Neutrophil (primary cell): ENCODE measurements around the gene SLIT3.

Experiments used
- H3K27ac ChIP-seq: fragments of 200-600 bp; sonication (generic); 2 replicates; pipeline ENCODE4 v1.5.1; 2016; ENCODE audit warnings: mild to moderate bottlenecking, moderate library complexity
- H3K27me3 ChIP-seq: fragments of 200-600 bp; sonication (generic); 2 replicates; pipeline ENCODE4 v1.6.0; 2016; ENCODE audit warnings: mild to moderate bottlenecking
- H3K36me3 ChIP-seq: fragments of 200-600 bp; sonication (generic); 2 replicates; pipeline ENCODE4 v1.5.1; 2017
- H3K4me1 ChIP-seq, 2 experiments: fragments of 200-600 bp in 1 of 2; sonication (generic) in 1 of 2; 1 replicate in 1 of 2; 2 replicates in 1 of 2; pipeline versions ENCODE4 v1.5.1 to v1.6.1; 2013 to 2016; ENCODE audit warnings: low read depth in 1 of 2, low read length in 1 of 2, mild to moderate bottlenecking in 1 of 2, moderate library complexity in 1 of 2; ENCODE audit not compliant: control insufficient read depth in 1 of 2, insufficient read depth in 1 of 2
- H3K4me3 ChIP-seq, 2 experiments: fragments of 200-600 bp in 1 of 2; sonication (generic) in 1 of 2; 1 replicate in 1 of 2; 2 replicates in 1 of 2; pipeline ENCODE4 v1.5.1; 2013 to 2016; ENCODE audit warnings: low read depth in 1 of 2, low read length in 1 of 2, mild to moderate bottlenecking in 1 of 2, moderate library complexity in 1 of 2
- H3K9me3 ChIP-seq: fragments of 200-600 bp; sonication (generic); 2 replicates; pipeline ENCODE4 v1.5.1; 2016
- TF ChIP-seq, protein P1 (sequence below): fragments of 200-600 bp; sonication (generic); IDR thresholded peaks from 2 replicates; pipeline ENCODE4 v1.5.1; 2016; ENCODE audit warnings: antibody characterized with exemption

The SLIT3 gene

DNA sequence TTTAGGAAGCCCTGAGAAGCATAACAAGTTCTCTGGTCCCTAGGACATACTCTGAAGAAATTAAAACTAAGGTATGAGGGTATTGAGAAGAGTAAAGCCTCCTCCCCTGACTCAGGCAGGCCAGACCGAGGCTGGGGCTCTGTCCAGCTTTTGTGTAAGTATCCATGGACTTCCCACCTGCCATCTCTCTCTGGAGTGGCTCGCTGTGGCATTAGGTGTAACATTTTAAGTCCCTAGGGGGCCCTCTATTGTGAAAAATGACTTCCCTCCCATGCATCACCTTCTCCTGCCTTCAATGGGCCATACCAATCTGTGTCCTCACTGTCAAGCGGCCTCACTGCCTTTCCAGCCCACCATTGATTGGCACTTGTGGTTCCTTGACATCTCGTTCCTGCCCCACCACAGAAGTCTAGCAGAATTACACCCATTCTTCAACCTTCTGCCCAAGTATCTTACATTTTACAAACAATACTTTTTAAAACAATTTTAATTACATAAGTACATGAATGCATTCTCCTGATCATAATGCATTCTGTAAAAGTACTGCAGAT is 205.5 kb downstream of the SLIT3 start:
- Histone ChIP-seq H3K36me3 (no peaks in the 10 kb centered on the region), H3K4me3 (no peak overlapping the region), H3K4me1 (no peaks in the 10 kb centered on the region), H3K9me3 (no peaks in the 10 kb centered on the region), H3K27me3 (no peaks in the 10 kb centered on the region), H3K27ac (no peak overlapping the region)
- TF ChIP-seq, protein P1, sequence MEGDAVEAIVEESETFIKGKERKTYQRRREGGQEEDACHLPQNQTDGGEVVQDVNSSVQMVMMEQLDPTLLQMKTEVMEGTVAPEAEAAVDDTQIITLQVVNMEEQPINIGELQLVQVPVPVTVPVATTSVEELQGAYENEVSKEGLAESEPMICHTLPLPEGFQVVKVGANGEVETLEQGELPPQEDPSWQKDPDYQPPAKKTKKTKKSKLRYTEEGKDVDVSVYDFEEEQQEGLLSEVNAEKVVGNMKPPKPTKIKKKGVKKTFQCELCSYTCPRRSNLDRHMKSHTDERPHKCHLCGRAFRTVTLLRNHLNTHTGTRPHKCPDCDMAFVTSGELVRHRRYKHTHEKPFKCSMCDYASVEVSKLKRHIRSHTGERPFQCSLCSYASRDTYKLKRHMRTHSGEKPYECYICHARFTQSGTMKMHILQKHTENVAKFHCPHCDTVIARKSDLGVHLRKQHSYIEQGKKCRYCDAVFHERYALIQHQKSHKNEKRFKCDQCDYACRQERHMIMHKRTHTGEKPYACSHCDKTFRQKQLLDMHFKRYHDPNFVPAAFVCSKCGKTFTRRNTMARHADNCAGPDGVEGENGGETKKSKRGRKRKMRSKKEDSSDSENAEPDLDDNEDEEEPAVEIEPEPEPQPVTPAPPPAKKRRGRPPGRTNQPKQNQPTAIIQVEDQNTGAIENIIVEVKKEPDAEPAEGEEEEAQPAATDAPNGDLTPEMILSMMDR, result no peak

- no peaks in the 10 kb centered on the region for H3K36me3 ChIP-seq
- H3K27me3 ChIP-seq, result no peaks in the 10 kb centered on the region
- no peak overlapping the region for H3K27ac ChIP-seq
- H3K9me3 ChIP-seq, result no peaks in the 10 kb centered on the region
- no peaks in the 10 kb centered on the region for H3K4me1 ChIP-seq
- no peak overlapping the region for H3K4me3 ChIP-seq
- TF ChIP-seq, protein P1, result no peak
Observed at GRCh38 chr5:169094586-169095409, 206.1 kb downstream of the SLIT3 start.

GRCh38 chr5:169091396-169091980 is 209.5 kb downstream of the SLIT3 start:
- Histone ChIP-seq H3K9me3 (no peaks in the 10 kb centered on the region), H3K27ac (no peak overlapping the region), H3K36me3 (no peaks in the 10 kb centered on the region), H3K4me3 (no peak overlapping the region), H3K4me1 (no peaks in the 10 kb centered on the region), H3K27me3 (no peaks in the 10 kb centered on the region)
- TF ChIP-seq, protein P1, result no peak

- TF ChIP-seq, protein P1, result no peak
- Histone ChIP-seq H3K4me3 (no peak overlapping the region), H3K36me3 (no peaks in the 10 kb centered on the region), H3K9me3 (no peaks in the 10 kb centered on the region), H3K27me3 (no peaks in the 10 kb centered on the region), H3K4me1 (no peaks in the 10 kb centered on the region), H3K27ac (no peak overlapping the region)
Observed at GRCh38 chr5:169089343-169089742, 211.6 kb downstream of the SLIT3 start.

DNA sequence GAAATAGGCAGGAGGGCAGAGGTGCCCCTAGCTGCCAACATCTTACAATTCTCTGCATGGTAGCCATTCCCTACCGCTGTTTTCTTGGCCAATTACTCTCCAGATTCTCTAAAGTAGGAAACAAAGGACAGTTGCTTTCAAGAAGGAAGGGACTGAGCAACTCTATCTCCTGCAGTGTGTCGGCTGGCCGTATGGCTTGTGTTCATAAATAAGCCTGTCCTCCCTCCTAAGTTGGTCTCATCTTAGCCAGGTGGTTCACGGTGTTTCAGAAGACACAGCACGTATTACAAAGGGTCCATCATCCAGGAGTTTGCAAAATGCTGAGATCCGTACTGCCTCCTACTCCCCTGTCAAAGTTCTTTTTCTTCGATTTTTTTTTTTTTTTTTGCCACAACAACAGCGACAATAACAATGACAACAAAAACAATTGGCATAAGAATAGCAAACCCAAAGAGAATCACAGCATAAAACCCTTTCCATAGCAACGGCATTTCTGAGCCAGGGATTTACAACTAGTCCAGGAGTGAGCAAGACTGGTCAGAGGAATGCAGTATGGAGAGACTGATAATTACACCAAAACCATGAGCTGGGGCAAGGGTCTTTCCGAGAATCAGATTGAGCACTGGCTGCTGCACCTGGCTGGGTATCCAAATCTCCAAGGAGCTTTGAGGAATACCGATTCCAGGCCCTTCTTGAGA is 212.8 kb downstream of the SLIT3 start:
- H3K27me3 ChIP-seq, result no peaks in the 10 kb centered on the region
- no peak overlapping the region for H3K27ac ChIP-seq
- no peaks in the 10 kb centered on the region for H3K9me3 ChIP-seq
- H3K4me3 ChIP-seq, result no peak overlapping the region
- TF ChIP-seq, protein P1, result no peak
- H3K4me1 ChIP-seq, result no peaks in the 10 kb centered on the region
- no peaks in the 10 kb centered on the region for H3K36me3 ChIP-seq
